ENCODE data around the gene FASTKD3.

FASTKD3 gene

DNA sequence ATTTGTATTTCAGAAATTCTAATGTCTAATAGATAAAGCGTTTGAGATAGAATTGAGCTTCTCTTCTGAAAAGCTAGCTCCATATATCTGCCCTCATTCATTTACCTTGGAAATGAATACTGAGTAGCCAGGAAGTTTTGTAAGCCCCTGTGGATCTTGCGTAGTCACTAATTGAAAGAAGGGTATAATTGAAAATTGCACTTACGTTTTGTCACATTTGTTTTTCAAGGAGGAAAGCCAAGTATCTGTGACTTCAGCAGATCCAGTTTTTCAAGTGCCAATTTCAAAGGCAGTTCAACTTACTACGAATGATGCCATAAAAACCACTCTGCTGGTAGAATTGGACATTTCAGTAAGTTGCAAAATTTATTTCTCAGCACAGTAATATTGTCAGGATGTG lies 14.1 kb upstream of the FASTKD3 start:
- in situ Hi-C loops (cut with HindIII; ENCODE audit: low pct_ligation_motif_present, low pct_unique_long_range_greater_than_20kb, low sequenced_read_pairs) = no loop called here

DNA sequence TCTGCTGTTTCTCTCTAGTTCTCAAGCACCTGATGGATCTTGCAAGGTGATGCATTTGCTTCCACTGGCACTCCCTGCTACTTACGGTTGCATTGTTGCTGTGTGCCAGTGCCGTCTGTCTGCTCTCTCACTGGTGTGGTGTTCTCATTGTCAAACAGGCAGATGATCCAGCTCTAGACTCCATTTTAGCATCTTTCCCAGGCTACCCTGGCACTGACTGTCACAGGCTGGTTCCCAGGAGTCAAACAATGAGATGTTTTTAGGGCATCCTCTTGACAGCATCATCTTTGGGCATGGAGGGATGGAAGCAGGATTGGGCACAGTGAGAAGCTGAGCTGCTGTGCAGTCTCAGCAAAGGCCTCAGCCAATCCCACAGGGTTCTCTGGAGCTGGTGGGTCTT lies 13.0 kb upstream of the FASTKD3 start:
- in situ Hi-C loops (cut with HindIII; ENCODE audit: low pct_ligation_motif_present, low pct_unique_long_range_greater_than_20kb, low sequenced_read_pairs) = no loop called here
- DNase-seq = no peak

More for the DNA sequence above, 14.1 kb upstream of the FASTKD3 start:
- DNase-seq = no peak

DNA sequence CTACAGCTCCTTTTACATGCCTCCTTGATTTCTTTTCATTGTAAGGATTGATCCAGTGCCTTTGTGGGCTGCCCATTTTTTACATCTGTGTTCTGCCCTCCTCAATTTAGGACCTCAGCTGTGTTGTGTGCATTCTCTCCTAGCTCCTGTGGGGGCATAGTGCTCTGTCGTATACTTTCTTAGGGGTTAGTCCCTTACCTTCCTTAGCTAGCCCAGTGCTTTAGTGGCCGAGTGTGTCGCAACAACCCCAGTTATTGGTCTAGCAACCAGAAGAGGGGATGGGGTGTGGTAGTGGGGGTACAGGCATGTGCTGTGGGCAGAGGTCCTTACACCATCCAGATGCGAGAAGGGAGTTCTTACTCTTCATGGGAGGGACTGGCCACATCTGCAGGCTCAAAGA lies 12.3 kb upstream of the FASTKD3 start:
- in situ Hi-C loops (cut with HindIII; ENCODE audit: low pct_ligation_motif_present, low pct_unique_long_range_greater_than_20kb, low sequenced_read_pairs) = no loop called here

DNA sequence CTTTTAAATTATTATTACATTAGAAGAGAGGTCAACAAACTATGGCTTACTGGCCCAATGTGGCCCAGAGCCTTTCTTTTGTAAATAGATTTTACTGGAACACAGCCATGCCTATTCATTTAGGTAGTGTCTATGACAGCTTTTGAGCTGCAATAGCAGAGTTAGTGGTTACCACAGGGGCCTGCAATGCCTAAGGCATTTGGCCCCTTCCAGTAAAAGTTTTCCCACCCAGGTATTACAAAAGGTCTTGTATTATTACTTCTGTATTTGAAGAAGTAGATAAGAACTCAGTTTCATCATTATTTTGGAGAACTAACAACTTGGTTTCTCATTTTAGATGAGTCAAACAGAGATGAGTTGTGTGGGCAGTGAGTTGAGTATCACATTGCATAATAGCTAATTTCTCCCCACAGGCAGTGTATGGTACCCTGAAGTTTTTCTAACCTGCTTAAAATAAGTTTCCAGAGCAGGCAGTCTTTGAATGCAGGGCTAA lies 9.6 kb upstream of the FASTKD3 start:
- in situ Hi-C loops (cut with HindIII; ENCODE audit: low pct_ligation_motif_present, low pct_unique_long_range_greater_than_20kb, low sequenced_read_pairs) = no loop called here
- DNase-seq = peak; percentile 19

More for the DNA sequence above, 12.3 kb upstream of the FASTKD3 start:
- no peak for DNase-seq

DNA sequence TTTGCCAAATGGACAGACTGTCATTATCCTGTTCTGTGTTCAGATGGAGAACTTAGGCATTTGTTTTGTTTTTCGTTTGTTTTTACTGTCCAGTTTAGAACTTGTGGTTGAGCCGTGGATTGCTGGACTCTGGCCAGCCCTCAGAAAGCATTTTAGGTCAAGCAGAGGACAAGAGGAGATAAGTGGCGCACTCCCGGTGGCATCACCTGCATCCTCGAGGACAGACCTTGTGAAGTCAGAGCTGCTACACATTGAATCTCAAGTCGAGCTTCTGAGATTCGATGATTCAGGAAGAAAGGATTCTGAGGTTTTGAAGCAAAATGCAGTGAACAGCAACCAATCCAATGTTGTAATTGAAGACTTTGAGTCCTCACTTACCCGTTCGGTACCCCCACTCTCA lies 9.0 kb upstream of the FASTKD3 start:
- DNase-seq = peak; percentile 53
- in situ Hi-C loops (cut with HindIII; ENCODE audit: low pct_ligation_motif_present, low pct_unique_long_range_greater_than_20kb, low sequenced_read_pairs) = no loop called here

DNA sequence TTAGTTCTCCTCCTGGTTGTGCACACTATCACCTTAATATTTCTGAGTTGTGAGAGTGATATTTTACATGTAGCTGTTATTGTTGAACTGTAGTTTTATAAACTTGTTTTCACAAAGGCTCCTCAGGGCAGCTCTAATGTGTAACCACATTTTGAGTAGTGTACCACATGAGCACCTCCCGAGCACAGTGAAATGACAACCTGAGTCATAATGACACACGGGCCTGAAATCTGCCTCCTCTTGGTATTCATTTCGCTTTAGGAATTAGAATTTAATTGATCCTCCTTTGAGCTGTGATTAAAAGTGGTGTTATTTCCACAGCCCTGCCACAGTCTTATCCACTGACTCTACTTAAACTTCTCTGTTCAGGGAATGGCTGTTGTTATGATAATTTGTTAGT lies 8.0 kb upstream of the FASTKD3 start:
- peak; percentile 70 for DNase-seq
- in situ Hi-C loops (cut with HindIII; ENCODE audit: low pct_ligation_motif_present, low pct_unique_long_range_greater_than_20kb, low sequenced_read_pairs) = no loop called here

DNA sequence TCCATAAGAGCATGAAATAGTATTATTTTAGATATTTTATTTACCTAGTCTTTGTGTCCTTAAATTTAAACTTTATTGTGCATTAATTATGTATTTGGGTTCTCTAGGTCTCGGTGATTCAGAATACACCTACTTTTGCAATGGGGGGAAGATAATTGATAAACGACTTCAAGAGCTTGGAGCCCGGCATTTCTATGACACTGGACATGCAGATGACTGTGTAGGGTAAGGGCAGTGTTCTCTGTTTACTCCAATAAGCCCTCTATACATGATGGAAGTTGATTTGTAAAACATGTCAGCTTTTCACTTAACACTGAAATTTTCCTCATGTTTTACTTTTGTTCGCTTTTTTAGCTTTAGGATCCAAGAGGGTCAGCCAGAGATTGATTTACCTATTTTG lies 6.3 kb upstream of the FASTKD3 start:
- in situ Hi-C loops (cut with HindIII; ENCODE audit: low pct_ligation_motif_present, low pct_unique_long_range_greater_than_20kb, low sequenced_read_pairs) = no loop called here
- no peak for DNase-seq

DNA sequence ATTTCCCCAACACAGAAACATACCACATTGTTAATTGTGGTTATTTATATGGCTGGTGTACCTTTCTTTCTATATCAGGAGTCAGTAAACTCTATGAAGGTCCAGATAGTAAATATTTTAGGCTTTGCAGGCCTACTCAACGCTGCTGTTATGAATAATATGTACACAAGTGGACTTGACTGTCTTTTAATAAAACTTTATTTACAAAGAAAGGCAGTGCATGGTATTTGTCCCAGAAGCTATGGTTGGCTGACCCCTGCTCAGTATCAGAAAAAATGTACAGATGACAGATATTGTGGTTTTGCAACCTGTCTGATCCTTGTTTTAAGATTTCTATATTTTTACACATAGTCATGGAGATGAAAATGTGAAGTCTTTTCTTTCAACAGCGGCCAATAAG lies 5.8 kb upstream of the FASTKD3 start:
- no peak for DNase-seq
- in situ Hi-C loops (cut with HindIII; ENCODE audit: low pct_ligation_motif_present, low pct_unique_long_range_greater_than_20kb, low sequenced_read_pairs) = no loop called here

DNA sequence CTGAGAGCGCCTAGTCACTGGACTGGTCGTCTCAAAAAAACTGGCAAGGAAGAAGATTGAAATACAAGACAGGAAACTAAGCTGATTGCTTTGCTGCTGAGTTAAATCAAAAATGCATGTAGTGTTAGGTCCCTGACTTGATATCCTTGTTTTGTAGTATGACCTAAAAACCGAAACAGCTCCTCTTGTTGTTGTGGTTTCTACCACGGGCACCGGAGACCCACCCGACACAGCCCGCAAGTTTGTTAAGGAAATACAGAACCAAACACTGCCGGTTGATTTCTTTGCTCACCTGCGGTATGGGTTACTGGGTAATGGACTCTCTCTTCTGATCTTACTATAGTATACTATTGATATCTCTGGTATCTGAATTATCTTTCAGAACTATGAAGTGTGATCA lies 4.4 kb upstream of the FASTKD3 start:
- in situ Hi-C loops (cut with HindIII; ENCODE audit: low pct_ligation_motif_present, low pct_unique_long_range_greater_than_20kb, low sequenced_read_pairs) = no loop called here

DNA sequence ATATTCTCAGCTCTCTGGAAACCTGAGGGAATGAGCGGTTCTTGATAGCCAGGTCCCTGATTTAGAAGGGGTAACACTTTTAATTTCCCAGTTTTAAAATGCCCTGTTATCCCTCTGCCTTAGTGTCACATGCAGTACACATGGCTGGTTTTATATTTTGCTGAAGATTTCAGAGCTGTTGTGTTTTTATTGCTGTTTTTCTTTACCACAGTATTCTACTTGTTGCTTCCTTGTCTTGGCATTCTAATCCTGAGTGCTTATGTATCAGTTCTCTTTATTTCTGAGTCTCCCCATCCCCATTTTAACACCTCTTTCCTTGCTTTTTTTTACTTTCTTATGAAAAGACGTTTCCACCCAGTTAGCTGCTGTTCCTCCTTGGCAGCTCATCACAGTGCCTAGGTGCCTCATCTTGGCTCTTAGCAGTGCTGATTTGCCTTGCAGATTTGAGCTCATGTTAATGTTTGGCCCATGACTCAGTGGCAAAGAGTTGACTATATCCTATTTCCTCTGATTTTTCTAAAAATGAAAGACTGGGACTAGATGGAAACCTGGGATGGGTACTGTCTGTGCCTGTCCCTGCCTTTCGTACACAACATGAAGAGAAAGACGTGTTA lies 3.8 kb upstream of the FASTKD3 start:
- DNase-seq = peak; percentile 65
- in situ Hi-C loops (cut with HindIII; ENCODE audit: low pct_ligation_motif_present, low pct_unique_long_range_greater_than_20kb, low sequenced_read_pairs) = no loop called here

More for the DNA sequence above, 4.4 kb upstream of the FASTKD3 start:
- no peak for DNase-seq

DNA sequence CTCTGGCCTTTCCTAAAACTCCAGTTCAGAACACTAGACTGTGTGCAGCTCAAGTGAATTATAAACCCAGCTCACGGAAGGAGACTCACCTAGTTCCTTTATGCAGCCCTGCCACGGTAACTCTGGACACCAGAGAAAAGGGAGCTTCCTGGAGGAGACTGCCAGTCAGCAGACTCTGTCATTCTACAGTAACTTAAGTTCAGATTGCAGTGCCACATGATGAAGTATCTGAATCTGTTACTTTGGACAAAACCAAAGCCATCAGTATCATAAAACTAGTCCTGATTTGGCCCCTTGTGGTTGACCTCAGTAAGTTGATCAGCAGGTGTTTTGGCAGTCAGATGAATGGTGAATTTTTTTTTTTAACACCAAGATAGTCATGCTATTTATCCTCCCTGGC lies 2.8 kb upstream of the FASTKD3 start:
- peak; percentile 38 for DNase-seq
- in situ Hi-C loops (cut with HindIII; ENCODE audit: low pct_ligation_motif_present, low pct_unique_long_range_greater_than_20kb, low sequenced_read_pairs) = no loop called here

DNA sequence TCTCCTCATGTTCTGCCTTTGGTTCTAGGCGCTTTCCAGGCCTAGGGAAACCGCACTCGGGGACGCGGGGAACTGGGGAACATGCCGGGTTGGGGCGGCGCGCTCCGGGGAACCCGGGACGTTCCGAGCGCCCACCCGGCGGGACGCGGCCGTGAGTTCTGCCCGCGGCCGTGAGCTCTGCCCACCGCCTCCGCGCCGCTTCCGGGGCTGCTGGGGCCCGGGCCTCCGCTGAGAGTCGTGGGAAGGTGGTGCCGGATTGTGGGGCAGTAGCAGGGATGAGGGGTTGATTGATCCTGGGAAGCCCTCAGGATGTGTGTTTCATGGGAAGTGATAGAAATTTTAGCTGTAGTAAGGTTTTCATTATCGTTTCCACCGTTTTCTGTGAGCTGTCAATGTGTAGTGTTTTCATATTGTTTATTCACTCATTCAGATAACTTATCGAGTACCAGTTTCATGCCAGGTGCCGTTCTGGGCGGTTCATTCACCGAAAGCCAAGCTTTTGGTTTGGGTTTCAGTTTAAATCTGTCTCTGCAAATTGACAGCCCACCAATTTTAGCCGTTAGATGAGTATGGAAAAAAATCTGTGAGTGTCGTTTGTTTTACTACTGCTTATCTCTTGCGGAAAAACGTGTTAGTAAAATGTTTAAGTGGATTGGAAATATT lies 774 bp upstream of the FASTKD3 start:
- in situ Hi-C loops (cut with HindIII; ENCODE audit: low pct_ligation_motif_present, low pct_unique_long_range_greater_than_20kb, low sequenced_read_pairs) = no loop called here
- DNase-seq = peak; percentile 21

DNA sequence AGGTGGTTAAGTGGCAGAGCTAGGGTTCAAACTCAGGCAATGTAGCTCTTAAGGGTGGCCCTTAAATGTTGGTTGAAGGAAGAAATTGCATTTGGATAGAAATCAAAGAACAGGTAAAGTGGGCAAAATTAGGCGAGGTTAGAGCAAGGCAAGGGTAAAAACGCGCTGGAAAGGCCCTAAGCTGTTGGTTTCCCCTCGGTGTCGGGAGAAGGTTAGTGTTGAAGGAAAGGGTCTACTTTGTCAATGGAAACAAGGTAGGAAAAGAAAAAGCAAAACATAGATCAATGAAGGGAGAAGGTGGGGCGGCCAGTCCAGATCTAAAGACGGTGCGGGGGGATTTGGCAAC lies 431 bp downstream of the FASTKD3 start:
- no peak for DNase-seq
- in situ Hi-C loops (cut with HindIII; ENCODE audit: low pct_ligation_motif_present, low pct_unique_long_range_greater_than_20kb, low sequenced_read_pairs) = no loop called here

DNA sequence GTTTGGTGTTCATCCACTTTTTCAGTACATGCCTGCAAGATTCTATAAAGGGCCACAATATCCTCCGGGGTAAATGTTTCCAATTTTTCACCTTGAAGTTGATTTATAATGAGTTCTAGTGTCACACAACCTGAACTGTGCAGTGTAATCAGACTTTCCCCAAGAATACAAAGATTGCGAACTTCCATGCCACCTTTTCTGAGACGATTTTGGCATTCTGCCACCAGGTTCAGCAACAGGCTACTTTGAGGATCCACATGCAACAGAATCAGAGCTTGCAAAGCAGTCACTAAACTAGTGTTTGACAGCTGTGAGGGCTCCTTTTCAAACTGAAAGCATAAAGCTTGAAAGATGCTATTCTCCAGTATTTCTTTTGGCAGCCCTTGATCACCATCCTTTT lies 1.6 kb downstream of the FASTKD3 start:
- in situ Hi-C loops (cut with HindIII; ENCODE audit: low pct_ligation_motif_present, low pct_unique_long_range_greater_than_20kb, low sequenced_read_pairs) = no loop called here
- DNase-seq = no peak

DNA sequence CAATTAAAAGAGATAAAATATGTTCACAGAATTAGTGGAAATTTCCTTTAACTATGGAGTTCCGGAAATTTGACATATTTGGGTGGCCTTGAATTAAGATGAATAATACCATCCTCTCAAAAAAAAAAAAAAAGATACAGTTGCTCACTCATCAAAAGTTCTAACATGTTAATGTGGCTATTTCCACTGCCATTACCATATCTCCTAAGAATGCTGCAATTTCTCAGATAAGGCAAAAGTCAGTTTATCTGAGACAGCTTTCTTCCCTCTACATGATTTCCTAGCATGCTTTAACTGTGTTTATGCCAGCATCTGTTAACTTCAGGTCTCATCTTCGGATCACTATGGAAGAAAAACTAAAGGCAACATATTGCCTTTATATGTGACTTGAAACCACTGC lies 2.6 kb downstream of the FASTKD3 start:
- DNase-seq = no peak
- in situ Hi-C loops (cut with HindIII; ENCODE audit: low pct_ligation_motif_present, low pct_unique_long_range_greater_than_20kb, low sequenced_read_pairs) = no loop called here

DNA sequence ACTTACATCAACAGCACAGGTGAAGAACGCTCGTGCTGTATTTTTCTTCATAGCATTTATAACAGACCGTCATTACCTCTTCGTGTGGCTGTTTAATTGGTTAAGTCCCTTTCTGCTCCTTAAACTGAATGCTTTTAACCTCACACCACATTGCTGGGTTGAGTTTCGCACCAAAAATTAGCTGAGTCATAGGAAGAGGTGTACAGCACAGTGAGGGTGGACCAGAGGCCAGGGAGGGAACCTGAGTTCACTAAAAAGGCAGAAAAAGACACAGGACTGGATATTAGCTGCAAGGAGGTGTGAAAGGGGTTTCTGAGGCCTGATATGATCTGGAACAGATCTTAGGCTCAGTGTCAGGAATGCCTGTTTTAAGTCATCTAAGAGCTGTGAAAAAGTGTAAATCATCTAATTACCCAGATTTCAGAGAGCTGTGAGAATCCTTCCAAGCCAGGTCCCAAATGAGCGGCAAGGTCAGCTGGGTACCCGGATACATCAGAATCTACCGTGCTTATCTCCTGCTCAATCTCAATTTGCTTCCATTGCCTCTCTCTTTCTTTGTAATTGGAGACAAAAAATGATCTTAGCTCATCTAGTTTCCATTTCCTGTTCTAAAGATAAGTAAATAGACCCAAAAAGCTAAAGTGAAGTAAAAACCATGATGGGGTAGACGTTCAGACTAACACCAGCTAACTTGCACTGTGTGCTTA lies 10.8 kb downstream of the FASTKD3 start:
- in situ Hi-C loops (cut with HindIII; ENCODE audit: low pct_ligation_motif_present, low pct_unique_long_range_greater_than_20kb, low sequenced_read_pairs) = no loop called here
- DNase-seq = no peak

DNA sequence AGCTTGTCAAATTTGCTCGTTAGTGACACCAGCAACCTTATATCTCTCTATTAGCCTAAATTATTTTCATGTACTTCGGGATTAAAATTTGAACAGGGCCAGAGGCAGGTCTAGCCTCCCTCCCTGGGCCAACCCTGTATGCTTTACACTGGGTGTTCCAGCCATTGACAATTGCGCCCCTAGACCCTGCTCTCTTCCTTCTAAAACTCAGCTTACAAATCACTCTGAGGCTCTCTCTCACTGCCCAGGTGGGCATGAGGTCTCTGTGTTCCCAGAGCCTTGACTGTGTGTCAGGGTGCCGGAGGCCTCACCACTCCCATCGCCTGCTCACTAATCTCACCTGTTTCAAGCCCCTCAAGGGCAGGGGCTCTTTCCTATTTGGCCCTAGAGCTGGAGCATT lies 11.5 kb downstream of the FASTKD3 start:
- no peak for DNase-seq
- in situ Hi-C loops (cut with HindIII; ENCODE audit: low pct_ligation_motif_present, low pct_unique_long_range_greater_than_20kb, low sequenced_read_pairs) = no loop called here

DNA sequence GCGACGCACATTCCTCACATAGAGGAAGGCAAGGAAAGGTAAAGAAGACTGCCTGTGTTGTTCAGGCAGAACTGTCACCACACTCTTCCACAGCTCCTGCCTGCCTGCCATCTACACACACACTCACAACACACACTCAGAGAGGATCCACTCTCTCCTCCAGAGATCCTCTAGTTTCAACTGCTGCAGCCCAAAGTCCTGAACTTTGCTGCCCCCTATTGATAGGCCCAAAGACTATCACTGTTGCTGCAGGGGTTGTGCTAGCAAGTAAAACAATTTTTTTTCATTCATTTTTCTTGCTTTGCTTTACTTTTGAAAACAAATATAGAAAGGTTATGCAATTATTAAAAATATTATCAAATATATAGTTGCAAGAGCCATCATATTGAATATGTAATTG lies 12.0 kb downstream of the FASTKD3 start:
- in situ Hi-C loops (cut with HindIII; ENCODE audit: low pct_ligation_motif_present, low pct_unique_long_range_greater_than_20kb, low sequenced_read_pairs) = no loop called here
- peak; percentile 55 for DNase-seq

DNA sequence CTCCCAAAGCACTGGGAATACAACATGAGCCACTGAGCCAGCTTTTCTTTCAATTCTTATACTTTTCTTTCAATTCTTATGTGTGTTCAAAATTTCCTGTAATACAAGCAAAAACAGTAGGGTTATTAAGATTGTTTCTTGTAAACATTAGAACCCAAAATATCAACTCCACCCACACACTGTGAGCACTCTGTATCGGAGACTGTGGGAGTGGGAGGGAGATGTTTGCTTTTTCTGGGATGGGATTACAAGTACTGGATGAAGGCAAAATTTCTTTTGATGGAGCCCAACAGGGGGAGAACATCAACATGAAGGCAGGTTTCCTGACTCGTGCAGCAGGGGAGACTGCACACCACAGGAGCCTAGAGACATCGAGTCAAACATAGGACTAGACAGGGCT lies 13.2 kb downstream of the FASTKD3 start:
- in situ Hi-C loops (cut with HindIII; ENCODE audit: low pct_ligation_motif_present, low pct_unique_long_range_greater_than_20kb, low sequenced_read_pairs) = no loop called here
- no peak for DNase-seq

DNA sequence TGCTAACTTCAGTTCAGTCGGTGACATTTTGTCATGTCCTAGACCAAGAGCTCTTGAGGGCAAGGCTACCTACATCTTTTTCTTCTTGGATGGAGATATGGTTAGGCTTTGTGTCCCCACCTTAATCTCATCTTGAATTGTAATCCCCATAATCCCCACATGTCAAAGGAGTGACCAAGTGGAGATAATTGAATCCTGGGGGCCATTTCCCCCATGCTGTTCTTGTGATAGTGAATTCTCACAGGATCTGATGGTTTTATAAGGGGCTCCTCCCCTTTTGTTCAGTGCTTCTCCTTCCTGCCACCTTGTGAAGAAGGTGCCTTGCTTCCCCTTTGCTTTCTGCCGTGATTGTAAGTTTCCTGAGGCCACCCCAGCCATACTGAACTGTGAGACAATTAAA lies 15.8 kb downstream of the FASTKD3 start:
- in situ Hi-C loops (cut with HindIII; ENCODE audit: low pct_ligation_motif_present, low pct_unique_long_range_greater_than_20kb, low sequenced_read_pairs) = no loop called here
- no peak for DNase-seq
